Activated CD4-positive, alpha-beta T cell treated with anti-CD3 and anti-CD28 coated beads, Interleukin-2, amount 50 U/mL, for 4 hours (primary cell): ENCODE measurements around the gene ANKRD28.

Experiments
- DNase-seq, 2 experiments: peaks; one replicate each; pipeline ENCODE4 v3.0.0-alpha.2; 2020

The ANKRD28 gene

DNA sequence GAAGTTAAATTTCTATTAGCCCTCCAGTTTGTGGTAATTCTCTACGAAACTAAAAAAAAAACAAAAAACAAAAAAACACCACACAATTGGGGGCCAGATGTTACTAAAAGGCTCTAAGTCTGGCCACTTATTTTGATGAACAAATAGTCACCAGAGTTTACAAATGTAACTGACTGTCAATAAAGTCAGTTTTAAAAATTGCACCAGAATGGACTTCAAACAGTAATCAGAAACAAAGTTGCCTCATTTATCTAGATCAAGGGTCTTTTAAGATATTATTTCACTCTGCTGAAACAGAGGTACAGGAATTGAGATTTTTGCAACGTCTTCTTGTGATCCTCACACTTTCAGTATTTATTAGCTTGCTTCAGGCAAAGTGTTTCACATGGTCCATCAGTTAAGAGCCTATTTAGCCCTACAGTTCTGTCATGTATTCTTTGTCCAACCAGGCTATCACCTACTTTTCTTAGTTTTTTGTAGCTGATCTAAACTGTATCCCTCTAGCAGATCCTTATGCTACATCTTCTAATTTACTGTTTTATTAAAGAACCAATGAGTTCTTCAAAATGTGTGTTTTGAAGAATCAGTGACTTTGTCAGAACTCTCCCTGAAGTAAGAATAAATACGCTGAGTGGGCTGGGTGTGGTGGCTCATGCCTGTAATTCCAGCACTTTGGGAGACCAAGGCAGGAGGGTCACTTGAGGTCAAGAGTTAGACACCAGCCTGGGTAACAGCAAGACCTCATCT lies 74.7 kb downstream of the ANKRD28 start:
- no peak for DNase-seq

DNA sequence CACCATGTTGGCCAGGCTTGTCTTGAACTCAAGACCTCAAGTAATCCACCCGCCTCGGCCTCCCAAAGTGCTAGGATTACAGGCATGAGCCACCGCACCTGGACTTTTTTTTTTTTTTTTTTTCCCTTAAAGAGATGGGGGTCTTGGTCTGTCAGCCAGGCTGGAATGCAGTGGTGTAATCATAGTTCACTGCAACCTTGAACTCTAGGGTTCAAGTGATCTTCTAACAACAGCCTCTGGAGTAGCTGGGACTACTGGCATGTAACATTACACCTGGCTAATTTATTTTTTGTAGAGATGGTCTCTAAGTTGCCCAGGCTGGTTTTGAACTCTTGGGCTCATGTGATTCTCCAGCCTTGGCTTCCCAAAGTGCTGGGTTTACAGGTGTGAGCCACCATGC lies 81.6 kb downstream of the ANKRD28 start:
- DNase-seq, result no peak

GRCh38 chr3:15714448-15714847 lies 83.3 kb downstream of the ANKRD28 start:
- no peak for DNase-seq

GRCh38 chr3:15713364-15713763 lies 84.4 kb downstream of the ANKRD28 start:
- no peak for DNase-seq

GRCh38 chr3:15711281-15711680 lies 86.5 kb downstream of the ANKRD28 start:
- no peak for DNase-seq

DNA sequence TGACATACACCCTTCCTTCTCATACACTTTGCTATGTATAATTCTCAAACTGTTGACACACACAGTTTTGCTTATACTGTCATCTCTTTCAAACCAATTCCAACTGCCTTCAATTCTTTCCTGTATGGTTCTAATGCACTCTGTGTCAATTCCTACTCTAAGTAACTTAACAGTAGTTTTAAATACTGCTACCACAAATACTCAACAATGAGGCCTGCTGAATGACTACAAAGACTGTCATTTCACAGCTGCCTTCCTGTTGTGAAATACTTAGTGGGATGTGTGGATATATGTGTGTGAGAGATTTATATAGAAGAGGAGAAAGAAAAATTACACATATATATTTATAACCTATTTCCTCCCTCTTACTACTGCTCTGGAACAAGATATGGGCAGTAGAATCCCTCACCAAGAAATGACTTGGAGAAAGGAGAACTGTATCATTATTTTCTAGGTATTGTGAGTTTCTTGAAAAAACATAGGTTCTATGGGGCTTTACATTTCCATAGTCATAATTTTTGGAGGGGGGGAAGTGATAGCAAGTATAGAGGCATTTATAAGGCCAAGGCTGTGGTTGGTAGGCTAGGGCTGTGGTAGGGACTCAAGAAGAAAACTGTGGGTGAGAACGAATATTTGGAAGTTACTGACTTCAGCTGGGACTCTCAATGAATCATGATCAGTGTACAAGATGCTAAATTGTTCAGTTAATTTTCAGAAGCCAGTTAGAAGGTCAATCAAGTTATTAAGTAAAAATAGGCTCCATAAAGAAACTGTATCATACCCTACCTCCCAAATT lies 88.7 kb downstream of the ANKRD28 start:
- no peak for DNase-seq

- no peak for DNase-seq
Observed at GRCh38 chr3:15707779-15708178, 90.0 kb downstream of the ANKRD28 start.

GRCh38 chr3:15703346-15703745 lies 94.4 kb downstream of the ANKRD28 start:
- no peak for DNase-seq

DNA sequence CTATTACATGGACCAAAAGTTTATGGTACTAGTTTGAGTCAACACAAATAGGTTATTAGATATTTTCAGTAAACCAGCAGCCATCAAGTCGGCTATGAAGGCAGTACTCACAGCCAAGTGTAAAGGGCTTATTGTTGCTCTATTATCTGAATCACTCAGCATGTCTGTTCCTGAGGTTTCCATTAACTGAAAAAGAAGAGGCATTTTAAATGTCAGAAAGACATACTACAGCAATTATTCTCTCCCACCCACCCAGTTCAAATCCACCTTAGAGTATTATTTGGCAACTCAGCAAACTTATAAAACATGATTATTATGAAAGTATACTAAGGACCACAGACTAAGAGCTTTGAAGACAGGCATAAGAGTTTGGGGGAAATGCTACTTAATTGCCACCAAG lies 103.2 kb downstream of the ANKRD28 start:
- DNase-seq, result no peak

DNA sequence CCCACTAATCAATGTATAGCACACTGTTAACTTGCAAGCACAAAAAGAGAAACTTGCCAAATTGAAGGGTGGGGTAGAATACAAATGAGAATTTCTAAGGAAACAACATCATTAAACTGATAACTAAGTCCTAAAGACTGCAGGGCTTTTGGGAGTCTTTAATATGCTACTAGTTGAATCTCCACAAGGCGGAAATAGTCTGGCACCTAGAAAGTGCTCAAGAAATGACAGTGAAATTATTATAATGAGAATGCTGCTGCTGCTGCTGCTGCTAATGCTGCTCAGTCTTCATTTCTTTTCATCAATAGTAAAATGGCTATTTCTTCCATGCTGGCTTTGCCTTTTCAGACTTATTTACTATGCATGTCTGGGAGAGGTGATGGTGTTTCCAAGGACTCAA lies 104.4 kb downstream of the ANKRD28 start:
- no peak for DNase-seq

DNA sequence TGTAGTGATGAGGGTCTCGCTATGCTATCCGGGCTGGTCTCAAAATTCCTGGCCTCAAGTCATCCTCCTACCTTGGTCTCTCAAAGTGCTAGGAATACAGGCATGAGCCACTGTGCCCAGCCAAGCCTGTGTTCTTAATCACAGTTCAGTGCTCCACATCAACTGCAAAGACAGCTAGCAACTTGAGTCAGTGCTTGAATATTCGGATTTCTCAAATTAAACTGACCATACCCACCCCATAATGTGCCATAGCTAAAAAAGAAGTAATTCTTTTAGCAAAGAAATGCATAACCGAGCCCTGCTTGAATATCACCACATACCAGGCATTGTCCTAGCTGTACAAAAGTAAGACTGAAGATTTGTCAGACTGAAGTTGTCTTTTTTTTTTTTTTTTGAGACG lies 107.0 kb downstream of the ANKRD28 start:
- DNase-seq, result no peak

DNA sequence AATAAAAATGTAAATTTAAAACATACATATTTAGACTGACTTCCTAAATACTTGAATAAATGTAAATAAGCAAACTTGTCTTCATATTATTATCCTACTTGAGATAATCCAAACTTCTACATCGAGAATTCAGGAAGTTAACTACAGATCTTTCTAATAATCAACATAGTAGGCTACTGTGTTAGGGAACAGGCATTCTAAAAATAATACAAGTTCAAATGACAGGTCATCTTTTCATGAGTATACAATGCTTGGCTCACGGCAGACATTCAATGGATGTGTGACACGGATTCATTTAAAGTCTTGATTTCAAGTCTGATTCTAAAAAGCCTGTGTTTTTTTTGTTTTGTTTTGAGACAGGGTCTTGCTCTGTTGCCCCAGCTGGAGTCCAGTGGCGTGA lies 107.5 kb downstream of the ANKRD28 start:
- no peak for DNase-seq

DNA sequence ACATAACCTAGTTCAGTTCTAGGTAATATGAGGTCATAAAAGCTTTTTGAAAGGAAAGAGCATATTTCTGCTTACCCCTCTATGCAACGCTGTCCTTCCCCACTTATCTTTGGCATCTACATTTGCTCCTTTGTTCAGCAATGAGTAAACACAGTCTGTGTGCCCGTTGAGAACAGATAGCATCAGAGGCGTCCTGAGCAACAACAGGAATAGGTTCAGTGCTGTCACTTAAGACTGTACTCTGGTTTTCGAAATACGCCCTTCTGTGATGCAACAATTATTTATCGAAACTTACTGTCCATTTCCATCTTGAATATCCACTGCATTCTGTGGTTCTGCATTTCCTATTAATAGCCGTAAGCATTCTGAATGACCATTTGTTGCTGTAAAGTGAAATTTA lies 111.9 kb downstream of the ANKRD28 start:
- DNase-seq, result no peak

DNA sequence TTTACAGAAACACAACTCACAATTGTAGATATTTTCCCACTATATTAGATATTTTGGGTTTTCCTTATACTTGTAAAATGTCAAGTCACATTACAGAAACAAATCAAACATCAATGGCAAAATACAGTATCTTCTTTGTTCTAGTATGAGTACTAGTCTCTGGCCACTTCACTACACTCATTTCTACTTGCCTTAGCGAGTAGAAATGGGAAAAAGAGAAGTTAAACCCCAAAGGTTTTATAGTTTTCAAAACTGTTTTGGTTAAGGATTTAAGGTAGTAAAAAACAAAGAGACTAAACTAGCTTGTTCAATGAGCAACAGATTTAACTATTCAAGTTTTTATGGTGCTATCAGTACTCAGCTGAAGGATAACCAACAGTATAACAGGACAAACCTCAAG lies 114.5 kb downstream of the ANKRD28 start:
- no peak for DNase-seq

- DNase-seq, result no peak
Observed at GRCh38 chr3:15682561-15683185, 115.1 kb downstream of the ANKRD28 start.

DNA sequence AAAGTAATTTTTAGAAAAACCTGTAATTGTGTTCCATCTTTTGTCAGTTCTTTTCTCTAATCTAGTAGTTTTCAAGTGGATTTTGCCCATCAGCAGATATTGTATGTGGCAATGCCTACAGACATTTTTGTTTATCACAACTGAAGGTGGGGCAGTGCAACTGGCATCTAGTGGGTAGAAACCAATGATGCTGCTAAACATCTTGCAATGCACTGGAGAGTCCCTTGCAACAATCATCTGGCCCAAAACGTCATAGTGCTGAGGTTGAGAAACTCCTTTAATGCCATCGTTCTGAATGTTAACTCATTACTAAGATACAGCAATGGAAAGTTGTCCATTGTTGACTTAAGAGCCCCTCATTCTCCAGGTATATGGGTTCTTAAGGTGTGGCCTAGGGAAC lies 116.1 kb downstream of the ANKRD28 start:
- DNase-seq, result no peak

DNA sequence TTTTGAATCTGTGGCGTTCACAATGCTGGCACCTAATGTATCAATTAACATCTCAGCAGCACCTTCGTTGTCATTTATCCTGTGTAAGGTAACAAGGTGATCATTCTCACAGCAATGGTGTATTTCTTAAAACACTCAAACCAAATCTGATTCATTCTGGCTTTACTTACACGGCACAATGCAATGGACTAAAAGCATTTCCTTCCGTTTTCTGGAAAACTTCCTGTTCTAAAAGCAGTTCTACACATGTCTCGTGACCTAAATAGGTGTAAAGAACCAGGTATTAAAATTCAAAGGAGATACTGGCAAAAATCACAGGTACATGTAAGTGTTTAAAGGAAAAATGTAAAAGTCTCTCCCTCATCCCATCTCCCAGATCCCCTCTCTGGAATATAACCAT lies 118.5 kb downstream of the ANKRD28 start:
- no peak for DNase-seq

GRCh38 chr3:15676259-15676658 lies 121.5 kb downstream of the ANKRD28 start:
- no peak for DNase-seq

- DNase-seq, result no peak
Observed at GRCh38 chr3:15673536-15673935, 124.2 kb downstream of the ANKRD28 start.

DNA sequence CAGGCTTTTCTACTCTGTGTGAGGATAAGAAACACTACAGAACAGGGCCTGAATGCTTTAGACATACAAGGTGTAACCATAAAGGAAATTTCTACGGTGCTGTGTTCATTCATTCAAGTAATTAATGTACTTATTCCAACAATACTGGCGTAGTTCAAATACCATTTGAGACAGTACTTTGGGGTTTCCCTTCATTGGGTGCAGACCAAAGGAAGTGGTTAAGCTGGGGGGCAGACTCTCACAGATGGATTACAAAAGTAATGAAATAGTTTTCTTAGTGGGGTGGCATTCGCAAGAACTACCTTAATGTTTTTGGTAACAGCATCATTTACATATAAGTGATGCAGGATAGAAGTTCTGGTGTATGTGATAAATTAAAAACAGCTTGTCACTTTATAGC lies 130.3 kb downstream of the ANKRD28 start:
- no peak for DNase-seq

DNA sequence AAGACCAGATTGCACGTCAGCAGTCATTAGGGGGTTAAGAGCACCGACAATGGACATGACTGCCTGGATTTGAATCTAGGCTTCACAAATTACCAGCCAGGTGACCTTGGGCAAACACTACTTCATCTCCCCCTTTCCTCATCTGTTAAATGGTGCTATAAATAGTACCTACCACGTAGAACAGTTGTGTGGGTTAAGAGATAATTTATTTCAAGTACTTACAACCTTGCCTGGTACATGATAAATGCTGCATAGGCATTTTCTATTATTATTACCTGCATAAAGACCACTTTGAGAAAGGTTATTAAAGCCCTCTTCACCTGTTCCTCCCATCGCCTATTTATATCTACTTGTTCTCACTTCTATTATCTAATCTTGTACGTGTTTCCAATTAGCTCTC lies 131.5 kb downstream of the ANKRD28 start:
- DNase-seq, result no peak

- no peak for DNase-seq
Observed at GRCh38 chr3:15665510-15666150, 132.1 kb downstream of the ANKRD28 start.

- DNase-seq, result no peak
Observed at GRCh38 chr3:15664144-15664543, 133.6 kb downstream of the ANKRD28 start.
